Mesothelial cell of epicardium (in vitro differentiated cells): ENCODE data around the gene CAPN7. TPM values are rescaled to one million over a fixed set of nuclear protein-coding genes. Genes with fewer than 3 reads are reported as not detected.
"Not testable (repeated sequence)": the region's sequence is repeated elsewhere in the genome, so short reads cannot be mapped to it uniquely, and the experiment has no call there.

ENCODE experiments used
- DNase-seq, 2 experiments: peaks; one replicate each; pipeline ENCODE4 v3.0.0; 2021; ENCODE audit warnings: low spot score in 2 of 2; ENCODE audit not compliant: unreplicated experiment in 2 of 2
- H3K27ac Mint-ChIP-seq: 2 replicates; pipeline ENCODE4 v1.8.0; 2021; ENCODE audit warnings: mixed read lengths
- H3K27me3 Mint-ChIP-seq: 2 replicates; pipeline ENCODE4 v1.8.0; 2021; ENCODE audit warnings: low read depth, mixed read lengths
- H3K36me3 Mint-ChIP-seq: 2 replicates; pipeline ENCODE4 v1.8.0; 2021; ENCODE audit warnings: mixed read lengths
- H3K4me1 Mint-ChIP-seq: 2 replicates; pipeline ENCODE4 v1.8.0; 2021; ENCODE audit warnings: mixed read lengths
- H3K4me3 Mint-ChIP-seq: 2 replicates; pipeline ENCODE4 v1.8.0; 2021; ENCODE audit warnings: mild to moderate bottlenecking, moderate library complexity, mixed read lengths
- H3K9me3 Mint-ChIP-seq: 2 replicates; pipeline ENCODE4 v1.8.0; 2021; ENCODE audit warnings: mixed read lengths
- total RNA-seq: library from RNA; stranded (reverse); gene quantifications from 3 replicates; pipeline ENCODE4 v1.2.1, GENCODE V29; 2021
- TF ChIP-seq, protein P1 (sequence below): fragments of 200-600 bp; sonication (generic); IDR thresholded peaks from one replicate; pipeline ENCODE4 v1.5.0; 2021; ENCODE audit warnings: antibody characterized with exemption; ENCODE audit not compliant: unreplicated experiment

Gene CAPN7
- total RNA-seq, 1 donor from 2014 or later, result 42.4 TPM

DNA sequence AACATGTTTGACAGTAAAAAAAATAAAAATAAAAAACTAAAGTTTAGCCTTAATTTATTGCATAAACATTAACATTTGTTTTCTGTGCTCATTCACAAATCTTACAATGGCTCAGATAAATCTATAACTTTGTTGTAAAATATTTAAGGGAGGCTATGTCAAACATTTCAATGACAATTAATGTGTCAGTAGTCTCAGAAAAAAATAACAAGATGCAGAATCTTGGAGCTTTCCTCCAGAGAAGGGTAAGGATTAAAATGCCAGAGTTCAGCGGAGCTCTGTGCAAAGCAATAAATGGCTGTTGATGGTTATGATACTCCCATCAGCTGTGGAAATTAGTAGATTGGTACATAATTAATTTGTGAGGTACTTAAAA, 20.0 kb upstream of the CAPN7 start:
- no peak for DNase-seq
- Mint-ChIP-seq H3K36me3 (no peaks in the 10 kb centered on the region), H3K27ac (no peak overlapping the region), H3K9me3 (no peaks in the 10 kb centered on the region), H3K4me1 (no peaks in the 10 kb centered on the region), H3K27me3 (peaks cover 8% of the 10 kb centered on the region), H3K4me3 (no peak overlapping the region)
- TF ChIP-seq, protein P1, sequence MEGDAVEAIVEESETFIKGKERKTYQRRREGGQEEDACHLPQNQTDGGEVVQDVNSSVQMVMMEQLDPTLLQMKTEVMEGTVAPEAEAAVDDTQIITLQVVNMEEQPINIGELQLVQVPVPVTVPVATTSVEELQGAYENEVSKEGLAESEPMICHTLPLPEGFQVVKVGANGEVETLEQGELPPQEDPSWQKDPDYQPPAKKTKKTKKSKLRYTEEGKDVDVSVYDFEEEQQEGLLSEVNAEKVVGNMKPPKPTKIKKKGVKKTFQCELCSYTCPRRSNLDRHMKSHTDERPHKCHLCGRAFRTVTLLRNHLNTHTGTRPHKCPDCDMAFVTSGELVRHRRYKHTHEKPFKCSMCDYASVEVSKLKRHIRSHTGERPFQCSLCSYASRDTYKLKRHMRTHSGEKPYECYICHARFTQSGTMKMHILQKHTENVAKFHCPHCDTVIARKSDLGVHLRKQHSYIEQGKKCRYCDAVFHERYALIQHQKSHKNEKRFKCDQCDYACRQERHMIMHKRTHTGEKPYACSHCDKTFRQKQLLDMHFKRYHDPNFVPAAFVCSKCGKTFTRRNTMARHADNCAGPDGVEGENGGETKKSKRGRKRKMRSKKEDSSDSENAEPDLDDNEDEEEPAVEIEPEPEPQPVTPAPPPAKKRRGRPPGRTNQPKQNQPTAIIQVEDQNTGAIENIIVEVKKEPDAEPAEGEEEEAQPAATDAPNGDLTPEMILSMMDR, result no peak

DNA sequence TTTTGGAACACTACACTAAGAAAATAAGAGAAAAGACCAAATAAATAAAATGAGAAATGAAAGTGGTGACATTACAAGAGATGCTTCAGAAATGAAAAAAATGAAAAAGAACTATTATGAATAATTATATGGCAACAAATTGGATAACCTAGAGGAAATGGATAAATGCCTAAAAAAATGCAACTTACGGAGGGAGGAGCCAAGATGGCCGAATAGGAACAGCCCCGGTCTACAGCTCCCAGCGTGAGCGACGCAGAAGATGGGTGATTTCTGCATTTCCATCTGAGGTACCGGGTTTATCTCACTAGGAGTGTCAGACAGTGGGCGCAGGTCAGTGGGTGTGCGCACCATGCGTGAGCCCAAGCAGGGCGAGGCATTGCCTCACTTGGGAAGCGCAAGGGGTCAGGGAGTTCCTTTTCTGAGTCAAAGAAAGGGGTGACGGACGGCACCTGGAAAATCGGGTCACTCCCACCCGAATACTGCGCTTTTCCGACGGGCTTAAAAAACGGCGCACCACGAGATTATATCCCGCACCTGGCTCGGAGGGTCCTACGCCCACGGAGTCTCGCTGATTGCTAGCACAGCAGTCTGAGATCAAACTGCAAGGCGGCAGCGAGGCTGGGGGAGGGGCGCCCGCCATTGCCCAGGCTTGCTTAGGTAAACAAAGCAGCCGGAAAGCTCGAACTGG, 19.4 kb upstream of the CAPN7 start:
- not testable (repeated sequence) for H3K27ac Mint-ChIP-seq, H3K4me3 Mint-ChIP-seq, H3K9me3 Mint-ChIP-seq, H3K4me1 Mint-ChIP-seq, DNase-seq, H3K36me3 Mint-ChIP-seq, H3K27me3 Mint-ChIP-seq

DNA sequence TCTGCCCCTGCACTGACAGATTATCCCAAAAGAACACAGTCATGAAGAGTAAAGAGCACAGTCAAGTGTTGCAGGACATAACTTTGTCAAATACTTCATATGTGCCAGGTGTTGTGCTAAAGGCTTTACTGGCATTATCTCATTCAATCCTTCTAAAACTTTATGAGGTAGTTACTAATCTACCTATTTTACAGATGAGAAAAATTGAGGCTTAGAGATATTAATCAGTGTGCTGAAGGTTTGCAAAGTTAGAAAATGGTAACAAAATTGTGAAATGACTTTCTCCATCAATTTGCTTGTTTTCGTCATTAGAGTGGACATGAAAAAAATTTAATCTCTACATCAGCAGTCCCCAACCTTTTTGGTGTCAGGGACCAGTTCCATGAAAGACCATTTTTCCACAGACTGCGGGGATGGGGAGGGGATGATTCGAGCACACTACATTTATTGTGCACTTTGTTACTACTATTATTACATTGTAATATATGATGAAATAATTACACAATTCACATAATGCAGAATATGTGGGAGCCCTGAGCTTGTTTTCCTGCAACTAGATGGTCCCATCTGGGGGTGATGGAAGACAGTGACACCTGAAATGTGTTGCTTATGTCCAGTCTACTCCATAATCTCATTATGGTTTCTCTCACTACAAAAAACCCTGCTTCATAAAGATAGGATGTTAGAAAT, 8.6 kb upstream of the CAPN7 start:
- peaks cover 50% of the 10 kb centered on the region for H3K27me3 Mint-ChIP-seq
- no peak overlapping the region for H3K4me3 Mint-ChIP-seq
- TF ChIP-seq, protein P1, result no peak
- no peak overlapping the region for H3K27ac Mint-ChIP-seq
- H3K36me3 Mint-ChIP-seq, result no peaks in the 10 kb centered on the region
- no peaks in the 10 kb centered on the region for H3K4me1 Mint-ChIP-seq
- no peaks in the 10 kb centered on the region for H3K9me3 Mint-ChIP-seq
- DNase-seq, result no peak

DNA sequence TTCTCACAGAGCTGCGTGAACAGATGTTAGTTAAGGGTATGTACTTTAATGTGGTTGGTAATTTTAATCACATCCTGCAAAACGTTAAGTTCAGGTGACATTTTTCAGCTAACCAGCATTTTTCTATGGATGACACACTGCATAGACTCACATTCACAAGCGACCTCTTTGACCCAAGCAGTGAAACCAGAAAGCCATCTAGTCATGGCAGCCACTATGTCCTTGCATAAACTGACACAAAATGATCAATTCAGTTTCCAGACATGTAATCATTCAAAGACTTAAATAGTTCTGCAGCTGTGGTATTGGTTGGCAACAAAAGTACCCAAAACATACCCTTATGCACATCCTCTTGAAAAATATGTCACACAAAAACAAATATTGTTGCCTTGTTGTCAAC, 7.4 kb upstream of the CAPN7 start:
- DNase-seq, result no peak

DNA sequence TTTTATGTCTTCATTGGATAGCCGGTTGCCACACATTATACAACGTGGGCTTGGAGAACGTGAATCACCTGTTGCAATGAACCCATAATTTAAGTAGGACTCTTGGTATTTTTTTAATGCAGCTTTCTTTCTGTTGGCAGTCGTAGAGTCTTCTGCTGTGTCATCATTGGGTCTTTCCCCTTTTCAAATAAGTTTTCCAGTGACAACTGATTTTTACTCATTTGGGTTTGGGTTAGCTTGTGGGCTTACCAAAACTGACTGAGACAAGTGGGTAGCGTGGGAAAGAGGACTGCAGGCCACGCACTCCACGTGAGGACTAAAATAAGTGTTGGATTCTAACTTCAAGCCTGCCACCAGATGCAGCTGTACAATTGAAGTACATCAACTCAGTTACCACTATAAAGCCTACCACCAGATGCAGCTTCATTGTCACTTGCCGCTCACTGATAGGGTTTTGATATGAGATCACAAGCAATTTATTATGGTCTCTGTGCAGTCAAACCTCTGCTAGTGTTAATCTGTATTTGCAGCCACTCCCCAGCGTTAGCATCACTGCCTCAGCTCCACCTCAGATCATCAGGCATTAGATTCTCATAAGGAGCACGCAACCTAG, 6.4 kb upstream of the CAPN7 start:
- H3K9me3 Mint-ChIP-seq, result no peaks in the 10 kb centered on the region
- no peak for DNase-seq
- no peaks in the 10 kb centered on the region for H3K4me1 Mint-ChIP-seq

More for the DNA sequence above, 7.4 kb upstream of the CAPN7 start:
- H3K27me3 Mint-ChIP-seq, result peaks cover 38% of the 10 kb centered on the region
- no peaks in the 10 kb centered on the region for H3K9me3 Mint-ChIP-seq
- H3K4me1 Mint-ChIP-seq, result no peaks in the 10 kb centered on the region
- H3K27ac Mint-ChIP-seq, result no peak overlapping the region
- no peak overlapping the region for H3K4me3 Mint-ChIP-seq
- no peaks in the 10 kb centered on the region for H3K36me3 Mint-ChIP-seq
- TF ChIP-seq, protein P1, result no peak

More for the DNA sequence above, 6.4 kb upstream of the CAPN7 start:
- TF ChIP-seq, protein P1, result no peak
- H3K27ac Mint-ChIP-seq, result no peak overlapping the region
- no peaks in the 10 kb centered on the region for H3K36me3 Mint-ChIP-seq
- H3K27me3 Mint-ChIP-seq, result peaks cover 31% of the 10 kb centered on the region
- H3K4me3 Mint-ChIP-seq, result no peak overlapping the region
